Hypothalamus (tissue), 51 donors: ENCODE data around the gene TTLL13.

Experiments
- DNase-seq, 51 donors: peaks; one replicate each; lab custom pipeline; 2025; lab: John Stamatoyannopoulos, UW

TTLL13 gene

GRCh38 chr15:90249203-90249863 is at the start of gene TTLL13:
Gene TTLL13 (plus strand): TSS chr15:90249556. CDS start chr15:90250631, 1,075 bp downstream.
- peak; percentile 15 to 92 (median 79) for DNase-seq

GRCh38 chr15:90200534-90201129 is 48.7 kb upstream of the TTLL13 start:
- peak in 10 of 51 donors; percentile 15 to 69 (median 42) for DNase-seq

- peak in 45 of 51 donors; percentile 23 to 83 (median 58) for DNase-seq
Measured at GRCh38 chr15:90201130-90201943, 48.0 kb upstream of the TTLL13 start, which contains the start of gene SEMA4B. Gene SEMA4B (plus strand): TSS chr15:90201330. CDS start chr15:90201579, 249 bp downstream.

DNA sequence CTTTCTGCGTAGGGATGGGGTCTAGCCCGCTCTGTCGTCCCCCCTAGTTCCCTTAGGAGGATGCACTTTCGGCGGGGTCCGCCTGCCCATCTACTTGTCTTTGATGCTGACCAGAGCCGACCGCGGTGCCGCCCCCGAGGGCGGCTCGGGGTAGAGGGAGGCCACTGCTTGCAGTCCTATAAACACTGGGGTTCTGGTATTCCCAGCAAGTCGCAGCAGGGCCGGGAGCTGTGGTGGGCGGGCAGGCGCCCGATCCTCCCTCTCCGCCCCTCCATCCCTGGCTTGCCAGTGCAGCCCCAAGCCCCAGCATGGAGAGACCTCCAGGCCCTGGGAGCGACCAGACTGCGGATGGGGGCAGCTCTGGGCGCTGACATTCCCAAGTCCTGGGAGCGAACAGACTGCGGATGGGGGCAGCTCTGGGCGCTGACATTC is 47.4 kb upstream of the TTLL13 start:
- peak in 1 of 51 donors; percentile 33 for DNase-seq

DNA sequence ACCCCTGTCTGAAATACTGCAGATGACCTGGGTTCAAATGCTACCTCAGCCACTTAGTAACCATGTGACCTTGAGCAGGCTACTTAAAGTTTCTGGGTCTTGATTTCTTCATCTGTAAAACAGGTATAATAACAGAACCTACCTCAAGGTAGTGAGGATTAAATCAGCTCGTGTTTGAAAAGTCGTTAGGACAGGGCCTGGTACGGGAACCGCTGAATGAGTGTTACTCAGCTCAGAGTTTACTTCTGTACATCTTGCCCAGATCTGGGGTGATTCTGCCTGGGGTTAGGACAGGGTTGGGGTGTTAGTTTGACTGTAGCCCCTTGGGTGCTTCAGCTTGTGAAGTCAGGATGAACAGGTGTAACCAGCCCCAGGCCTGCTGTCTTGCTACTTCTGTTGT is 46.4 kb upstream of the TTLL13 start:
- no peak for DNase-seq

DNA sequence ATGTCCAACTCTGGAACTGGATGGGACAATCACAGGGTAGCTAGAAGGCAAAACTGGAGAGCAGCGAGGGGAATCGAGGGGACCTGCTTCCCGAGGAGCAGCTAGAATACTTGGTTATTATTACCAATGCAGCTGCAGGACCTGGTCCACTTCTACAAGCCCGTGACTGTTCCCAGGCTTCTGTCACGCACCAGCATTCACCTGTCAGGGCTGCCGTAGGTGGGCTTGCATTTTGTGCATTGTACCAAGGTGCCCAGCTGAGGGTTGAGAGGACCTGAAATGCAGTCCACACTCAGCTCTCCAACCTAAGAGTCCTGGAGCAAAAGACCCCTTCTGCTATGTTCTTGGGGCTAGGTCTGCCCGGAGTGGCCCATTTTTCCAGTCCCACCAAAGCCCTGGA is 45.9 kb upstream of the TTLL13 start:
- DNase-seq, result no peak

DNA sequence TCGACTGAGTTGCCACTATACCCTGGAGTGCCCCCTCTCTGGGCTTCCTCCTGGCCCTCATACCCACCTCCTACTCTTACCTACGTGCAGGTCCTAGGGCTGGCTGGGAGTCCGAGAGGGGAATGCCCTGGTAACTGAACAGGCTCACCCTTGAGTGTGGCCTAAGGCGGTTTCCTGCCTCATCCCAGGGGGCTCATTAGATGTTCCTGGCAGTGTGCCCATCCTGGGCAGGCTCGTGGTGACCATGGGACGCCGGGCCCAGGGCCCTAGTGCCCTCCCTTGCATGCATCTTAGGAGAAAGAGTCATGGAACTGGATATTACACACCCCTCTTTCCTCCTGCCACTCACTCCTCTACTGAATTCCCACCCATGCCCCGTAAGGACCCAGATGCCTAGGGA is 45.4 kb upstream of the TTLL13 start:
- DNase-seq, result peak in 27 of 51 donors; percentile 15 to 63 (median 37)

- DNase-seq, result peak in 9 of 51 donors; percentile 17 to 60 (median 34)
Measured at GRCh38 chr15:90205050-90205848, 44.1 kb upstream of the TTLL13 start.

GRCh38 chr15:90205886-90206285 is 43.5 kb upstream of the TTLL13 start:
- DNase-seq, result no peak

GRCh38 chr15:90207252-90207651 is 42.1 kb upstream of the TTLL13 start:
- no peak for DNase-seq

GRCh38 chr15:90208356-90208755 is 41.0 kb upstream of the TTLL13 start:
- no peak for DNase-seq

DNA sequence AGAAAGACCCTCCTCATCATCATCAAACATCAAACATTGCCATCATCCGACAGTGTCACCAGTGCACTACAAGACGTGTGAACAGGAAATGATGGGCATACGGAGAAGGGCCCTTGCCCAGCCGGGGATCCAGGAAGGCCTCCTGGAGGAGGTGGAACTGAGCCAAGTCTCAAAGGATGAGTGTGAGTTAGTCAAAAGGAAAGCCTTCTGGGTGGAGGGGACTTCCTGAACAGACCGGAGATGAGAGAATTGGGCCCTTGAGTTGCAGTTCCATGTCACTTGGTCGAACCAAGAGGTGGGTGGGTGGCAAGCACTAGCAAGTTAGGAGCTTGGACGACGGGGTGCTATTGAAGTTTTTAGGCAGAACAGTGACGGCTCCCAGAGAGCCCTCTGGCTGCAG is 39.8 kb upstream of the TTLL13 start:
- no peak for DNase-seq

DNA sequence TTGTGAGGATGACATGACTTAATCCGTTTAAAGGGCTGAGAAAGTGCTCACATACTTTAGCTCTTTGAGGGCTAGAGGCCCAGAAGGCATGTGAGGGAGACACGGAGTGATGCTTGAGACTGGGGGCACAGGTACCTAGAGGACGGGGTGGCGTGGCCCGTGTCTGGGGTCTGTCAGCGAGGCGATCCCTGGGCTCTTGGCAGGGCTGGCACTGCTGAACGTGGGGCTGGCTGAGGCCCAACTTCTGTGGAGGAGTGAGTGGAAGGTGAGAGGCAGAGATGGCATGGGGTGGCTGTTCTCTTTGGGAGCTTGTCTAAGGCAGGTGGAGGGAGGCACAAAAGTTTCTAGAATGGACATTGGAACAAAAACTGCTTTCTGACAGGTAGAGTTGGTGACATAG is 38.8 kb upstream of the TTLL13 start:
- DNase-seq, result no peak

GRCh38 chr15:90211009-90211408 is 38.3 kb upstream of the TTLL13 start:
- DNase-seq, result no peak

- DNase-seq, result no peak
Measured at GRCh38 chr15:90211440-90212143, 37.8 kb upstream of the TTLL13 start.

- no peak for DNase-seq
Measured at GRCh38 chr15:90212221-90213098, 36.9 kb upstream of the TTLL13 start.

- no peak for DNase-seq
Measured at GRCh38 chr15:90213122-90213817, 36.1 kb upstream of the TTLL13 start.

GRCh38 chr15:90213818-90214204 is 35.5 kb upstream of the TTLL13 start:
- DNase-seq, result no peak
